Measurements from ENCODE around the gene IGSF5.

DNA sequence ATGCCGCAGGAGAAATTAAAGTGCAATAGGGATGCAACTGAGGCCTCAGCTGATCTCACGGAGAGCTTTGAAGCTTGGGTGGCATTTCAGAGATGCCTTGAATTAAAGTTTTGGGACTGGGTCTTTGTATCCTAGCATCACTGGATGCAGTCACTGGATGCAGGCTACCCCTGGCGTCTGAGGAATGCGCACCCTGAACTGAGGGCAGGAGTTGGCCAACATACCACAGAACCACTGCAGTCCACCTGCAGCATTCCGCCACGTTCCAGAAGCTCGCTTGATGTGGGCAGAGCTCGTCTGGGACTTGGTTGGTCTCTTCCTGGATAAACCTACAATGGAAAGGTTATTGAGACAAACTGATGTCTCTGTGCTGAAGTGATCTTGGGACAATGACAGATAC lies 34.1 kb upstream of the IGSF5 start:
- TF ChIP-seq, protein P1, sequence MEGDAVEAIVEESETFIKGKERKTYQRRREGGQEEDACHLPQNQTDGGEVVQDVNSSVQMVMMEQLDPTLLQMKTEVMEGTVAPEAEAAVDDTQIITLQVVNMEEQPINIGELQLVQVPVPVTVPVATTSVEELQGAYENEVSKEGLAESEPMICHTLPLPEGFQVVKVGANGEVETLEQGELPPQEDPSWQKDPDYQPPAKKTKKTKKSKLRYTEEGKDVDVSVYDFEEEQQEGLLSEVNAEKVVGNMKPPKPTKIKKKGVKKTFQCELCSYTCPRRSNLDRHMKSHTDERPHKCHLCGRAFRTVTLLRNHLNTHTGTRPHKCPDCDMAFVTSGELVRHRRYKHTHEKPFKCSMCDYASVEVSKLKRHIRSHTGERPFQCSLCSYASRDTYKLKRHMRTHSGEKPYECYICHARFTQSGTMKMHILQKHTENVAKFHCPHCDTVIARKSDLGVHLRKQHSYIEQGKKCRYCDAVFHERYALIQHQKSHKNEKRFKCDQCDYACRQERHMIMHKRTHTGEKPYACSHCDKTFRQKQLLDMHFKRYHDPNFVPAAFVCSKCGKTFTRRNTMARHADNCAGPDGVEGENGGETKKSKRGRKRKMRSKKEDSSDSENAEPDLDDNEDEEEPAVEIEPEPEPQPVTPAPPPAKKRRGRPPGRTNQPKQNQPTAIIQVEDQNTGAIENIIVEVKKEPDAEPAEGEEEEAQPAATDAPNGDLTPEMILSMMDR (optimal IDR thresholded peaks at IDR 0.05 in 1 of 3, IDR thresholded peaks at IDR 0.05 in 1 of 3, conservative IDR thresholded peaks at IDR 0.05 in 1 of 3; ENCODE audit: extremely low read depth in 1 of 3, insufficient read depth in 2 of 3, low read length in 3 of 3), result no peak
- no peak for TF ChIP-seq EZH2 (IDR thresholded peaks at IDR 0.05; ENCODE audit: low read length)

Measured in keratinocyte (primary cell).